GM18909 (cell line): ENCODE data around the gene RPL28.
"Not testable (repeated sequence)": the region's sequence is repeated elsewhere in the genome, so short reads cannot be mapped to it uniquely, and the experiment has no call there.

Experiments
- ATAC-seq: cut with Tn5 transposase; IDR thresholded peaks from one replicate; pipeline ENCODE4 v1.9.1; 2021; ENCODE audit warnings: mild to moderate bottlenecking; ENCODE audit not compliant: unreplicated experiment, poor library complexity

The RPL28 gene

DNA sequence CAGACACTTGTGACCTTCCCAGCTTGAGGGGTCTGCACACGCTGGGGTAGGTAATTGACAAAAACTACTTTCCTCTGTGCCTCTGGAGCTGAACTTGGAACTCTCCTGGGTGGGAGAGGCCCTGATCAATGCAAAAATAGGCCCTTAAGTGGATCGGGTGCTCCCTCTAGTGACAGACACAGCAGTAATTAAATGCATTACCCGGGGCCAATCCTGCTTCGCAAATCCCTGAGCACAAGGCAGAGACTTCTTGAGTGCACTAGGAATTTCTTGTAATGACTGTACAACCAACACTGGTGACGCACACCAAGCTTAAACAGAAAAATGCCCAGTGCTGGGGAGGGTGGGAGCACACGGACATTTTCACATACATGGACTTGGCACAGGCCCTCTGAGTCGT, 32.5 kb downstream of the RPL28 start:
- no peak for ATAC-seq

- ATAC-seq = no peak
Observed at GRCh38 chr19:55419103-55419502, 33.4 kb downstream of the RPL28 start.

DNA sequence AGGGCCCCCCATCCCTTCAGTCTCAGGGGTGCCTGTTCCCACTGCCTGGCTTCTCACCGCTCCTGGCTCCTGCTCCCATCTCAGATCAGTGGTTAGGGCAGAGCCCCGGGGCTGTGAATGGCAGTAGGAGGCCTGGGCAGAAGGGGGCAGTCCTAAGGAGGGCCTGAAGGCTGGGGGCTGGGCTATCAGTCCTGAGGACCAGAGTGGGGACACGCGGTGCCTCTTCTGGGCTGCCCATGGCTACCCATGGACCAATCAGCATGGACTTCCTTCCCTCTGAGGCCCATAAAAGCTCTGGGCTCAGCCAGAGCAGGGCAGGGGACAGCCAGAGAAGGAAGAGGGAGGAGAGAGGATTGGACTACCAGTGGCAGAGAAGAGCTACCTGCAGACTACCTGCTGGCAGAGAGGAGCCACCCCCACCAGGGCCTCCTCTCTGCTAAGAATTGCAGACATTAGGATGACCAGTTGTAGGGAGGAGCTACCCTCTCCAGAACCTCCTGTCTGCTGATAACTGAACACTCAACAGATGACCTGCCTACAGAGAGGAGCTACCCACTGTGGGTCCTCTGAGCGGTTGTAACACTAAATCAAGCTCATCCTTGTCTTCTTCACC, 34.0 kb downstream of the RPL28 start:
- ATAC-seq = no peak

DNA sequence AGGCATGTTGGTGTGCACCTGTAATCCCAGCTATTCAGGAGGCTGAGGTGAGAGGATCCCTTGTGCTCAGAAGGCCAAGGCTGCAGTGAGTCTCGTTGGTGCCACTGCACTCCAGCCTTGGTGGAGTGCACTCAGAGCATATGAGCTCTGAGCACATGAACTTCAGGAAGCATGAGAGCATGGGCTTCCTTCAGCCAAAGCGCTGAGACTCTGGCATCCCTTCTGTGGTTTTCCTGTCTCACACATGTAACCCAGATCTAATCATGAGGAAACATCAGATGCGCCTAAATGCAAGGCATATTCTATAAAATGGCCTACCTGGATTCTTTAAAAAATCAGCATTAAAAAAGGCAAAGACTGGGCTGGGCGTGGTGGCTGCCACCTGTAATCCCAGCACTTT, 35.5 kb downstream of the RPL28 start:
- not testable (repeated sequence) for ATAC-seq

DNA sequence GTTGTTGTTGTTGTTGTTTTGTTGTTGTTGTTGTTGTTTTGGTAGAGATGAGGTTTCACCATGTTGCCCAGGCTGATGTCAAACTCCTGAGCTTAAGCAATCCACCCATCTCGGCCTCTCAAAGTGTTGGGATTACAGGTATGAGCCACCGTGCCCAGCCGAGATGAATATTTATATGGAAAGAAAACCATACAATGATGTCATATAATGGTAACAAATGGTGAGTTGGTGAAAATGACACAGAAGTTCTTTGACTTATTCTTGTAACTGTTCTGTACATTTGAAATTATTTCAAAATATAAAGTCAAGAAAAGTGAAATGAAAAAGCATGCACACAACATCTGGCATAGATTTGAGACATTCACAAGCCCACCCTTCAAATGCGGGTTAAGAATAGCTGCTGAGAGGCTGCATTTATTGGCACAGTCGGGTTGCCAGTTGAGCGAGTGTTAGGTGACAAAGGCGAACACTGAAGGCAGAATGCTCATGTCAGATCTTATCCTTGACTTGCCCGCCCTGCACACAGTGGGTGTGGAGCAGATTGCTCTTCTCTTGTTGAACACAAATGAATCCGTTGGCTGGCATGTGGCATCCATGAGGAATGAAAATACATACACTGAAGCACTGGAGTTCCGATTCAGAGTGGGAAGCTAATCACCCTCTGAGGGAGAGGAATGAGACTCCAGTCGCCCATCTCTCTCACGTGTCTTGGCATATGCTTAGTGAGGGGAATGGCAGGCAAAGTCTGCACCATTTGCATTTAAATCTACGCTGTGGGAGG, 37.7 kb downstream of the RPL28 start:
- no peak for ATAC-seq

DNA sequence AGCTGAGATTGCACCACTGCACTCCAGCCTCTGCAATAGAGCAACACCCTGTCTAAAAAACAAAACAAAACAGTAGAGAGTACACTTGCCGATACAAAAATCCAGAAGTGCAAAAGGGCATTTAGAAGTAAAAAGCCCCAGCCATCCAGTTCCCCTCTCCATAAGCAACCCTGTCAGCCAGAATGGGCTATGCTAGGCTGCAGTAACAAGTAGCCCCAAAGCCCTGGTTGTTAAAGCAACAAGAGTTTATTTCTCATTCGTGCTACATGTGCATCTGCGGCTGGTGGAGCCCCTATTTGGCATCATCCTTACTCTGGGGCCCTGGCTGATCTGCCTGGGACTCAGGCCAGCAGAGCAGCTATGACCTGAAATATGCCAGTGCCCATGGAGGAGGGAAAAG, 38.8 kb downstream of the RPL28 start:
- no peak for ATAC-seq

DNA sequence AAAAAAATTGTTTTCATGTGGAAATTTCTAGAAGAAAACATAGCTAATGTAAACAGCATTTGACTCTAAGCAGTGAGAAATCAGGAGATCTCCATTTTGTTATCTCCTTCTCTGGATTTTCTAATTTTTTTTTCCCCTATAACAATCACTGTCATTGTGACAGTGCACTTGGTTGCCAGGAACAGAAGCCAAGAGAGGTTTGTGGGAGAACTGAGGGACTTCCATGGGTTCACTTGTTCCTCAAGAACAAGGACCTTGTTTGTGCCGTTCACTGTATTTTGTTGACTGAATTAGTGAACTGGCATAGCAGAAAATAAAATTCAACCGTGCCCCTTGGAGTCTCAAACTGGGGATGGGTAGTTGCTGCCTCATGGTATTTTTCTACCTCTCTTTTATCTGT, 40.3 kb downstream of the RPL28 start:
- no peak for ATAC-seq

GRCh38 chr19:55431183-55431582, 45.5 kb downstream of the RPL28 start:
- no peak for ATAC-seq

GRCh38 chr19:55432241-55432959, 46.7 kb downstream of the RPL28 start:
- ATAC-seq = no peak

GRCh38 chr19:55433292-55433691, 47.6 kb downstream of the RPL28 start:
- no peak for ATAC-seq

GRCh38 chr19:55434356-55434919, 48.7 kb downstream of the RPL28 start:
- ATAC-seq = no peak

- no peak for ATAC-seq
Observed at GRCh38 chr19:55435020-55435419, 49.3 kb downstream of the RPL28 start.

DNA sequence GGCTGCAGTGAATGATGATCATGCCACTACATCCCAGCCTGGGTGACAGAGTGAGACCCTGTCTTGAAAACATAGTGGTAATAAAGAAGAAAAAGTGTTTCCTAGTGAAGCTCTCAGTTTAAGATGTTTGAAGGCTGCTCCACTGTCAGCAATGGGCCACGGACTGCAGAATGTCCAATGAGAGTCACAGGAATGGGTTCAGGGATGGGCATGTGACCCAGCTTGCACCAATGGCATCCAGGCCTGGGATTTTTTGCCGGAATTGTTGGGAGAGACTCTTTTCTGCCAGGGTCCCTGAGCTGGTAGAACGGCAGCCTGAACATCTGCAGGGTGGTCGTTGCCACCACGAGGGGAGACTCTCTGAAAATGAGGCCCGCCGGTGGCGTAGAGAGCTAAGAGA, 51.1 kb downstream of the RPL28 start:
- no peak for ATAC-seq

DNA sequence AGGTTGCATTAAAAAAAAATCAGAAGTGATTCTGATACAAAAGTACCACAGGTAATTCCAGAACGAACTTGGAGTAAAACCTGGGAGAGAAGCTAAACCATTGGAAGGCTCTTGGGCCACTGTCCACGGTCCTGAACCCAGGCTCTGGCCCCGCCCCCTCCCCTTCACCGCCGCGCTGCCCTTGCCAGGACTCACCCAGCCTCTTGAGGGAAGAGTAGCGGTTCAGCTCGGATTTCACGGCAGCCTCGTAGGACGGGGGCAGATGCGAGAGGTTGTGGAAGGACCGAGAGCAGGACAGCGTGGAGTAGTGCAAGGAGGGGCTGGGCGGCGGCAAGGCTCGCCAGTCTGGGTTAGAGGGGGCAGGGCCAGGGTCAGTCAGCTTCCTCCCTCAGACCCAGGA, 51.7 kb downstream of the RPL28 start:
- no peak for ATAC-seq

- ATAC-seq = no peak
Observed at GRCh38 chr19:55439052-55439451, 53.3 kb downstream of the RPL28 start.

- no peak for ATAC-seq
Observed at GRCh38 chr19:55440411-55441105, 54.8 kb downstream of the RPL28 start.

- ATAC-seq = no peak
Observed at GRCh38 chr19:55441319-55441691, 55.6 kb downstream of the RPL28 start.

DNA sequence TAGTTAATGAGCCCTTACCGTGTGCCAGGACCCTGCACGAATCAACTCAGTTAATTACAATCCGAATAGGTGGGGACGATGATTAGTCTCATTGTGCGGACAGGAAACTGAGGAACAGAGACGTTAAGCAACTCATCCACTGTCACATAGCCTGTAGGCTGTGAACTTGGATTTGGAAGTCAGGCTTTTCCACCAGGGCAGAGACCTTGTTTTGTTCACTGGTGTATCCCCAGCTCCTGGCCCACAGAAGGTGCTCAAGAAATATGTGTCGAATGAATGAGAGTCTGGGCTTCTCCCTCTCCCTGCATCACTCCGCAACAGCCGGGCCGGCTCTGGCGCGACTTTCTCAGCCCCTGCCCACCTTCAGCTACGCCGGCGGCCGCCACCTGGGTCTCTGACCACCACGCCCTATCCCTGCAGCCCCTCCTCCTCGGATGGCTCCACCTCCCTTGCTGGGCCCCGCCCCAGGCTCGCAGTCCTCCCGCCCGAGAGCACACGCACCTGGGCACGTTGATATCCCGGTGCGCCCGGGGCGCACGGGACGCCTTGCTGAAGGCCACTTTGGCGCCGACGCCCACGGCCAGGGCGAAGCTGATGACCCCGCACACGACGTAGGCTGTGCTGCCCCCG, 56.1 kb downstream of the RPL28 start:
- no peak for ATAC-seq

DNA sequence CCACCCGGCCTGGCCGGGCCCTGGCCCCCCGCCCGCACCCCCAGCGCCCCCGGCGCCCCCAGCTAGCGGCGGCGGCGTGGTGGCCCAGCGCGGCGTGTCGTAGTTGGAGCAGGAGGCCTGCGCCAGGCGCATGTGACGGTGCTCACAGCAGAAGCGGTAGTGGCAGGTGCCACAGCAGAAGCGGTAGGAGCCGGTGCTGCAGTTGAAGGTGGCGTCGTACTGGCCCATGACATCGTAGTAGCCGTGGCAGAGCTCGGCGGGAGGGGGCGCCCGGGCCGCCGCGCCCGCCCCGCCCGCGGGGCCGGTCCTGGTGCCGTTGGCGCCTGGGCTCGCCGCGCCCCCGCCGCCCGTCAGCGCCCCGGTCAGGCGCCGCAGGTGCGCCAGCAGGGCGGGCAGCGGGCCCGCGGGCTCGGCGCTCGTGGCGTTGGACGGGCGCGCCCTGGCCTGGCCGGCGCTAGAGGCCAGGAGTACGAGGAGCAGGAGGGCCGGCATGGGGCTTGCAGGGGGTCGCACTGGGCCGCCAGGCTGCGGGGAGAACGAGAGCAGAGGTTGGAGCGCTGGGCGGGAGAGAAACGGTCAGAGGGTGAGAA, 56.7 kb downstream of the RPL28 start:
- no peak for ATAC-seq
